Kidney tubule cell (primary cell): ENCODE data around the gene RER1.

Experiments used
- DNase-seq: peaks from one replicate; pipeline ENCODE4 v3.0.0-alpha.2; 2018; ENCODE audit warnings: low spot score

RER1 gene

GRCh38 chr1:2389644-2390043 is 2.0 kb upstream of the RER1 start:
- no peak for DNase-seq

GRCh38 chr1:2391931-2392509 is 379 bp downstream of the RER1 start:
- DNase-seq = no peak

DNA sequence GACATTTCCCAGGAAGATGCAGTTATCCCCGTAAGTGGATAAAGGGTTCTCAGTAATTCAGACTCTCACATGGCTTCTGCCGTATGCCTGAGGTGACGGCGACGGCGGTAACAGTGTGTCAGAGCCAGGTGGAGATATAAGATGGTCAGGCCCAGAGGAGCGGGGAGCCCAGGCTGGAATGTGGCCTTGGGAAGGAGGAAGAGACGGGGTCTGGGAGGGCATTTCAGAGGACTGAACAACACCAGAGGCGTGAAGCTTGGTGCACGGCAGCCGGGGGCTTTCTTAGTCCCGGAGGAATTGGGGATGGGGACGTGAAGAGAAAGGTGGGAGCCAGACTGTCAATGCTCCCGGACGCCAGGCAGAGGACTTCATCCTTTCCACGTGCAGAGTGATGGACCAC is 1.0 kb downstream of the RER1 start:
- peak; percentile 11 for DNase-seq

GRCh38 chr1:2393471-2393877 is 1.8 kb downstream of the RER1 start:
- DNase-seq = no peak

DNA sequence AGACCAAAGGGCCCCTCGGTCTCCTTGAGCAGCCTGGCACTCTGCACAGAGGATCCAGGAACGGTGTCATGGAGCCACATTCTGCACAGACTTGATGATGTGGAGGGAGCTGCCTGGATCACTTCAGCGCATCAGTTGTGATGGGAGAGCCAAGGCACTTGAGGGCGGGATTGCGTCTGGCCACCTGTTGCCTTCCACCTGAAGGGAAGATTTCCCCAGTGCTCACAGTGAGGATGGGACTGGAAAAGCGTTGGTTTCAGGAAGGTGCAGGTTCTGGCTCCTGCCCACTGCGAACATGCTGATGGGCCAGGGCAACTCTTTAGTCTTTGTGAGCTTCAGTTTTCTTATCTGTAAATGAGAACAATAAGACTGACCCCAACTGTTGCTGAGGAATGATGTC is 2.6 kb downstream of the RER1 start:
- DNase-seq = no peak

- DNase-seq = no peak
These were observed 3.1 kb downstream of the RER1 start for GRCh38 chr1:2394761-2395160.

- DNase-seq = no peak
These were observed 3.6 kb downstream of the RER1 start for GRCh38 chr1:2395245-2395644.

DNA sequence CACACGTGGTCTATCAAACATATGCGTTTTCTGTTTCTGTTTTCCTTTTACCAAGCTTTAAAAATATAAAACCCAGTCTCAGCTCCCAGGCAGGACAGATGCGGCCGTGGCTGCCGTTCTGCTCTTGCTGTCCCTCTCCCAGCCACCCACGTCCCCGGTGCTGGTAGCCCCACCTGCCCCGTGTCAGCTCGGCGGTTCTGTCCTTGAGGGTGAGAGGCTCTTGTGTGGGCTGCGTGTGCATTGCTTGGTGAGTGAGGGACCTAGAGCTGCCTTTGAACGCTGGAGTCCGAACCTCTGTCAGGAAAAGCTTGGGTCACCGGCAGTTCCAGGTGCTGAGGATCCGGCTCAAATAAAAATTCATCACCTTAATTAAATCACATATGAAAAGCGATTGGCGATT is 4.4 kb downstream of the RER1 start:
- no peak for DNase-seq

DNA sequence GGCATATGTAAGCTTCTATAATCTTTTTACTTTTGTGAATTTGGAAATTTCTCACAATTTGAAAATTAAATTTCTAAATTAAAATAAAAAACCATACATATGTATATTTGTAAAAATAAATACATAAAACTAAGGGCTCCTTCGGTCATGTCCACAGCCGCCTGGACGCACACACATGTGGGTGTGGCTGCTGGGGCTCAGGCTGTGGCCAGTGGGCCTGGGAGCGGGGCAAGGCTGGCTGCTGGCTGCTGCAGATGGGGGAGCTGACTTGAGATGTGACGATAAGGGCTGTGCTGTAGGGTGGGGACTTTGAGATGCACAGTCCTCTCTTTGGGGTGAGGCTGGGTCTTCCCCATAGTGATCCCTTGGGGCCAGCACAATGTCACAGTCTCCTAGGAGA is 4.8 kb downstream of the RER1 start:
- DNase-seq = no peak

GRCh38 chr1:2397007-2397679 is 5.5 kb downstream of the RER1 start:
- DNase-seq = no peak

DNA sequence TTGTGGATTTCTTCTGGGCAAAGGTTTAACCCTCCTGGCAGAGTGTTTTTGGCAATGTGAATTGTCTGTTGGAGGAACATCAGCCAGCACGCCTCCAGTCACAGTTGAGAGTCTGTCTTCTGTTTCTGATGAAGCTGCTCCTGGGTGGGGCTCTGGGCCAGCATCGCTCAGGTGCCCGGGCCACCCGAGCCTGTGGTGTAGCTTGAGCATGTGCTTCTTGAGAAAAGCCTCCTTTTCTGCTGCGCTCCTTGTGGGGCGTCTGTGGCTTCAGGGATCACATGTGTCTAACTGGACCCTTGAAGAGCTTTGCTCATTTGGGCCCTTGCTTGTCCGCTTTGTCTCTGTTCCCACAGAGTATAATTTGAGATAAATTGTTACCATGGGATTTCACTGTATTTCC is 7.2 kb downstream of the RER1 start:
- DNase-seq = no peak

DNA sequence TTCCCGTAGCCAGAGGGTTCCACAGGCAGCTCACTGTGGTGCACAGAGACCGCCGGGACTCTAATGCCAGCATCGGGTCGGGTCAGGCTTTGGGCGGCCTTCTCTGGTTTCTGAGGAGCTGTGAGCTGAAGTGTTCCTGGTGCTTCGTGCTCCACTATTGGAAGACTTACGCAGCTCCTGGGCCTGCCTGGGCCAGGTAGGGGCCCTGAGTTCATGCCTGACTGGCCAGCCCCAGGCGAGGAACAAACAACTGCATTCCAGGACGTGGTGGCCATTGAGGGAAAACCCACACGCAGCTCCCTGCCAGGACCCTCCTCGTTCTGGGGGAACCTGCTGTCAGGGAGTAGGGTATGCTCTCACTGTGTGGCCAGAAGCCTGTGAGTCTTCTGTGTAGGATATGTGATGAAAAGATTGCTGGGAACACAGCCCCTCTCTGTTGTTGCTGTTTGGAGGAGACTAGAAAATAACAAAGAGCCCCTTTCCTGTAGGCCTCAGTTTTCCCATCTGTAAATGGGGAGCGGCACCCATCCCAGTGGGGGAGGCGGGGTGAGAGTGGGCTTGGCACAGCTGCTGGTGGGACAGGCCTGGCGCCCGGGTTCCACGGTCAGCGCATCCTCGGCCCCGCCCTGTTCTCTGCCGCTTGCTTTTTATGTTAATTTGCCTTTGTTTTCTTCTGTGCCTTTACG is 8.4 kb downstream of the RER1 start:
- peak; percentile 54 for DNase-seq

- DNase-seq = no peak
These were observed 8.9 kb downstream of the RER1 start for GRCh38 chr1:2400576-2400909.

GRCh38 chr1:2400950-2401649 is 9.5 kb downstream of the RER1 start:
- no peak for DNase-seq

GRCh38 chr1:2402420-2402819 is 10.8 kb downstream of the RER1 start:
- DNase-seq = no peak

DNA sequence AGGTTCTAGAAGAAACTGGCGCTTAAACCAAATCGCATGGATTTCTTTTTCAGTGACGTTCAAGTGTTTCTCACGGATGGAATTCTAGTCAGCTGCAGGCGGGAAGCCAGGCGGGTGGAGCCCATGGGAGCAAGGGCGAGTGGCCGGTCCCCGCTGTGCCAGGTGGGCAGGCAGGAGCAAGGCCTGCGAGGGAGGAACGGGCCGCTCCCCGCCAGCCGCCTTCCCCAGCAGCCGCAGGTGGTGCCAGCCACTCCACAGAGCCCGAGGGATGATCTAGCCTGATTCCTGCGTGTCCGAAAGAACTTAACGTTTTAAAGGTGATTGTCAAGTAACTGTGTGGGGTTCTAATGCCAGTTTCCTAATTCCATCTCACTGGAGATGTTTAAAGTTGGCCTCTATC is 11.6 kb downstream of the RER1 start:
- DNase-seq = no peak

GRCh38 chr1:2404142-2404889 is 12.7 kb downstream of the RER1 start:
- DNase-seq = no peak

DNA sequence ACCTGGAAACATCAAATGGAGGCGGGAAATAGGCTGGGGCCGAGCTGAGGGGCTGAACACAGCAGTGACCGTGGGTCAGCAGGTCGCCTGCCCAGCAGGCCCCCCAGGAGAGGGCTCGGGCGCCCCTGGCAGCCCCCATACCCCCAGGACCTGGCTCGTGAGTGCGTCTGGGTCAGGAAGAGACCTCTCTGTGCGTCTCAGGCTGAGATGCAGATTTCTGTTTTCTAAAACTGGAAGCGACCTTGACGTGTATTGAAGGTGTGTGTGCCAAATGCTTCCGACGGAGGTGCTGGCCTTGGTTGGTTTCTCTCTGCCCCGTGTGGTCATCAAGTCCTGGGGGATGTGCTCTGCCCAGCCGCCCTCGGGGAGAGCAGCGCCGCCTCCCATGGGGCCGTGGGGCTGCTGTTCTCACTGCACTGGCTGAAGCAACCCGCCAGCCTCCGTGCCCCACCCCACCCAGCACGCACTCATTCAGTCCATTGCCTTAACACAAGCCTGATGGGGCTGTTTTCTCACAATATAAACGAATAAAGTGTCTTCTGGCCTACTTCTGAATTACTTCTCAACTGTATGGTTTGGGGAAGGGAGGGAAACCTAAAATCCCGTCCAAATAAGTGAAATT is 13.4 kb downstream of the RER1 start:
- DNase-seq = no peak

DNA sequence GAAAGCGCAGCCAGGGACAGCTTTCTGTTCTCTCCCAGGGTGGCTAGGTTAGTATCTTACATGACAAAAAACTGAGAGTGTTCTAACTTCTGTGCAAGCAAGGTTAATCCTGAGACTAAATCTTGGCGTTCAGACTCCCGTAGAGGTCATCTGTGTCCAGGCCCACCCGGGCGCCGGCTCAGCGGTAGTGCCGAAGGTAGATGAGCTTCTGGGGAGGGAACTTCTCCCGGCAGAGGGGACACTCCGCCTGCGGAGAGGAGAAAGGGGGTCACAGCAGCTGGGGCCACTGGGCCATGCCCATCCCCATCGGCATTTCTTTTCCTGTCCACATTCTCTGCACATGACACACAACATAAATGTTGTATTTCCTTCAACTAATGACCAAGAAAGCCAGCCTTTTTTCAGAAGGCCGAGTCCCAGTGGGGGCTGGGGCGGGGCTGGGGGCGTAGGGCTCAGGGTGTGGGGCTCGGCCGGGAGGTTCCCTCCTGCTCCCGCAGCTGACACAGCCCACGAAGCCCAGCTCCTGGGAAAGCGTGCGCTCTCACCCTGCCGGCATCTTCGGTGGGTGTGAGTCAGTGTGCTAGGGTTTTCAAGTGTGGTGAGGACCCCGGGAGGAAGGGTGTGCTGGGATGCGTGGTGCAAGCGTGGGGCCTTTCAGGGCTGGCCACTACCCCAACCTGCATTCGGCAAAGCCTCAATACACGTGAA is 14.1 kb downstream of the RER1 start:
- no peak for DNase-seq

DNA sequence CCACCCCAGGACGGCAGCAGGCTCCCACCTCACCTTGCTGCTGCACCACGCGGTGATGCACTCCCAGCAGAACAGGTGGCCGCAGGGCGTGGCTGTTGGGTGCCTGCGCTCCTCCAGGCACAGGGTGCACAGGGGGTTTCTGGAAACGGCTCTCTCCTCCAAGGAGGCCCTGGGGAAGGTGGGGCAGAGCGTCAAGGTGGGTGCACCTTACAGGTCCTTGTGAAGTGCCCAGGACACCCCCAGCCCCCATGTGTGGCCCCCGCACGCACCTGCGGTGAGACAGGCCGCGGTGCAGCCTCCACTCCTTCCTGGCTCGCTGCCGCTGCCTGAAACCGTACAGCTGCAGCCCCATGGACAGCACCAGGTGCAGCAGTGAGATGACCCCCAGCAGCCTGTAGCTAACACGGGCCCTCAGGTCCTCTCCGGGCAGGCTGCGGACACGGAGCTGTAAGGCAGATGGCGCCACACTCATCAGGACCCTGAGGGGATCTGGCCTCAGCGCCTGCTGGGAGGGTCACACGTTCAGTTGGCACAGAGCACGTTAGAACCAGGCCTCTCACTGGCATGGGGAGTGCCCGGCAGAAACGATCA is 14.9 kb downstream of the RER1 start:
- DNase-seq = no peak
